HEK293 (cell line): ENCODE data around the gene SRRM2.

Experiments used
- CTCF ChIA-PET: fragments of 350-600 bp; formaldehyde crosslinking; extraction: SDS; loops from one replicate; lab custom pipeline; 2021; ENCODE audit warnings: antibody characterized with exemption; lab: Yijun Ruan, JAX
- POLR2A ChIA-PET: fragments of 300-600 bp; formaldehyde crosslinking; extraction: SDS; loops from one replicate; lab custom pipeline; 2020; ENCODE audit warnings: antibody characterized with exemption, inconsistent platforms; lab: Yijun Ruan, JAX
- H3K27ac ChIP-seq: fragments of 200-500 bp; sonication (Bioruptor generic); 2 replicates; pipeline ENCODE4 v1.5.1; 2014; ENCODE audit warnings: low read depth, low read length, control low read depth, inconsistent platforms; ENCODE audit errors: extremely low read depth
- H3K36me3 ChIP-seq, 2 experiments: fragments of 200-500 bp in 1 of 2; sonication (Bioruptor generic) in 1 of 2; 1 replicate in 1 of 2; 2 replicates in 1 of 2; pipeline ENCODE4 v1.5.1; 2014 to 2017; ENCODE audit warnings: inconsistent platforms in 2 of 2, low read length in 2 of 2; ENCODE audit not compliant: control insufficient read depth in 2 of 2, insufficient read depth in 1 of 2
- H3K4me1 ChIP-seq: fragments of 200-500 bp; sonication (Bioruptor generic); 2 replicates; pipeline ENCODE4 v1.5.1; 2014; ENCODE audit warnings: mild to moderate bottlenecking, low read length, inconsistent platforms; ENCODE audit not compliant: control insufficient read depth, insufficient read depth
- H3K4me3 ChIP-seq: 2 replicates; pipeline ENCODE4 v1.5.1; 2011; ENCODE audit warnings: low read depth, mild to moderate bottlenecking, control low read depth, low read length, moderate library complexity
- H3K9me3 ChIP-seq: fragments of 200-500 bp; sonication (Bioruptor generic); 2 replicates; pipeline ENCODE4 v1.5.1; 2014; ENCODE audit warnings: low read depth, low read length, inconsistent platforms; ENCODE audit not compliant: control insufficient read depth, insufficient read depth
- GLIS1 ChIP-seq: fragments of 450-650 bp; formaldehyde crosslinking; IDR thresholded peaks from 2 replicates; pipeline ENCODE4 v1.5.1; 2016; ENCODE audit warnings: missing biosample characterization, missing genetic modification characterization
- GLIS2 ChIP-seq: fragments of 450-650 bp; formaldehyde crosslinking; IDR thresholded peaks from 2 replicates; pipeline ENCODE4 v1.5.1; 2016; ENCODE audit warnings: missing biosample characterization, missing genetic modification characterization
- HOXC10 ChIP-seq: sonication (generic); formaldehyde crosslinking; IDR thresholded peaks from 2 replicates; pipeline ENCODE4 v1.8.1; 2023; ENCODE audit warnings: mild to moderate bottlenecking, missing genetic modification reagents
- ZBTB7A ChIP-seq: fragments of 450-650 bp; formaldehyde crosslinking; IDR thresholded peaks from 2 replicates; pipeline ENCODE4 v1.5.1; 2016; ENCODE audit warnings: low read depth, missing biosample characterization, missing genetic modification characterization
- ZIC2 ChIP-seq: fragments of 450-650 bp; formaldehyde crosslinking; IDR thresholded peaks from 2 replicates; pipeline ENCODE4 v1.5.1; 2016; ENCODE audit warnings: missing biosample characterization, missing genetic modification characterization
- ZNF184 ChIP-seq: fragments of 450-650 bp; IDR thresholded peaks from 2 replicates; pipeline ENCODE4 v1.5.1; 2018; ENCODE audit warnings: missing biosample characterization, mild to moderate bottlenecking, missing genetic modification characterization
- ZNF221 ChIP-seq: fragments of 450-650 bp; formaldehyde crosslinking; IDR thresholded peaks from 2 replicates; pipeline ENCODE4 v1.5.1; 2017; ENCODE audit warnings: missing biosample characterization, missing genetic modification characterization, borderline replicate concordance
- ZNF335 ChIP-seq: fragments of 450-650 bp; formaldehyde crosslinking; conservative IDR thresholded peaks from 2 replicates; pipeline ENCODE4 v1.5.1; 2016; ENCODE audit warnings: missing biosample characterization, missing genetic modification characterization
- ZNF391 ChIP-seq: fragments of 450-650 bp; formaldehyde crosslinking; IDR thresholded peaks from 2 replicates; pipeline ENCODE4 v1.5.1; 2016; ENCODE audit warnings: low read depth, missing biosample characterization, missing genetic modification characterization, borderline replicate concordance
- ZNF658 ChIP-seq: fragments of 450-650 bp; formaldehyde crosslinking; IDR thresholded peaks from 2 replicates; pipeline ENCODE4; 2016; ENCODE audit warnings: missing biosample characterization, missing genetic modification characterization
- ZNF670 ChIP-seq: fragments of 450-650 bp; formaldehyde crosslinking; IDR thresholded peaks from 2 replicates; pipeline ENCODE4 v1.5.1; 2016; ENCODE audit warnings: missing biosample characterization, missing genetic modification characterization, low read depth
- TF ChIP-seq, protein P1 (sequence below): fragments of 450-650 bp; formaldehyde crosslinking; IDR thresholded peaks from 2 replicates; pipeline ENCODE4 v1.5.1; 2016; ENCODE audit warnings: missing biosample characterization, missing genetic modification characterization
- TF ChIP-seq, protein P2 (sequence below): fragments of 450-650 bp; formaldehyde crosslinking; IDR thresholded peaks from 2 replicates; pipeline ENCODE4 v1.5.1; 2016; ENCODE audit warnings: missing biosample characterization, missing genetic modification characterization

SRRM2 gene

GRCh38 chr16:2737895-2738418 is 14.5 kb upstream of the SRRM2 start (continued):
- TF ChIP-seq, protein P1, sequence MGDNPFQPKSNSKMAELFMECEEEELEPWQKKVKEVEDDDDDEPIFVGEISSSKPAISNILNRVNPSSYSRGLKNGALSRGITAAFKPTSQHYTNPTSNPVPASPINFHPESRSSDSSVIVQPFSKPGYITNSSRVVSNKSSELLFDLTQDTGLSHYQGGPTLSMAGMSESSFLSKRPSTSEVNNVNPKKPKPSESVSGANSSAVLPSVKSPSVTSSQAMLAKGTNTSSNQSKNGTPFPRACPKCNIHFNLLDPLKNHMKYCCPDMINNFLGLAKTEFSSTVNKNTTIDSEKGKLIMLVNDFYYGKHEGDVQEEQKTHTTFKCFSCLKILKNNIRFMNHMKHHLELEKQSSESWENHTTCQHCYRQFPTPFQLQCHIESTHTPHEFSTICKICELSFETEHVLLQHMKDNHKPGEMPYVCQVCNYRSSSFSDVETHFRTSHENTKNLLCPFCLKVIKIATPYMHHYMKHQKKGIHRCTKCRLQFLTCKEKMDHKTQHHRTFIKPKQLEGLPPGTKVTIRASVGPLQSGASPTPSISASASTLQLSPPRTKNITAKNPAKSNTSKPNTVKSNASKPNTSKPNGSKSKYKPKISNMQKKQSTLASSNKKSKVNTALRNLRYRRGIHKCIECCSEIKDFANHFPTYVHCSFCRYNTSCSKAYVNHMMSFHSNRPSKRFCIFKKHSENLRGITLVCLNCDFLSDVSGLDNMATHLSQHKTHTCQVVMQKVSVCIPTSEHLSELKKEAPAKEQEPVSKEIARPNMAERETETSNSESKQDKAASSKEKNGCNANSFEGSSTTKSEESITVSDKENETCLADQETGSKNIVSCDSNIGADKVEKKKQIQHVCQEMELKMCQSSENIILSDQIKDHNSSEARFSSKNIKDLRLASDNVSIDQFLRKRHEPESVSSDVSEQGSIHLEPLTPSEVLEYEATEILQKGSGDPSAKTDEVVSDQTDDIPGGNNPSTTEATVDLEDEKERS, result no peak
- peak; percentile 37; the same call in 1 of the 2 replicates for TF ChIP-seq GLIS2
- TF ChIP-seq, protein P2, sequence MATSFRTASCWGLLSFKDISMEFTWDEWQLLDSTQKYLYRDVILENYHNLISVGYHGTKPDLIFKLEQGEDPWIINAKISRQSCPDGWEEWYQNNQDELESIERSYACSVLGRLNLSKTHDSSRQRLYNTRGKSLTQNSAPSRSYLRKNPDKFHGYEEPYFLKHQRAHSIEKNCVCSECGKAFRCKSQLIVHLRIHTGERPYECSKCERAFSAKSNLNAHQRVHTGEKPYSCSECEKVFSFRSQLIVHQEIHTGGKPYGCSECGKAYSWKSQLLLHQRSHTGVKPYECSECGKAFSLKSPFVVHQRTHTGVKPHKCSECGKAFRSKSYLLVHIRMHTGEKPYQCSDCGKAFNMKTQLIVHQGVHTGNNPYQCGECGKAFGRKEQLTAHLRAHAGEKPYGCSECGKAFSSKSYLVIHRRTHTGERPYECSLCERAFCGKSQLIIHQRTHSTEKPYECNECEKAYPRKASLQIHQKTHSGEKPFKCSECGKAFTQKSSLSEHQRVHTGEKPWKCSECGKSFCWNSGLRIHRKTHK (tag by site-specific recombination), result no peak
- TF ChIP-seq ZNF658 (tag by site-specific recombination), result no peak

- Histone ChIP-seq H3K27ac (no peak overlapping the region), H3K4me3 (no peak overlapping the region), H3K4me1 (no peaks in the 10 kb centered on the region), H3K9me3 (no peaks in the 10 kb centered on the region)
- POLR2A ChIA-PET, result no interaction called here
- TF ChIP-seq ZIC2 (tag by site-specific recombination) (peak; percentile 92), ZBTB7A (tag by site-specific recombination) (no peak), ZNF670 (tag by site-specific recombination) (no peak), ZNF184 (tag by site-specific recombination) (no peak), HOXC10 (CRISPR knock-in tag) (no peak)
- TF ChIP-seq, protein P1, result no peak
- TF ChIP-seq, all 188 proteins: peak for 1
- no peaks in the 10 kb centered on the region for H3K36me3 ChIP-seq
- CTCF ChIA-PET, result no interaction called here
Observed at GRCh38 chr16:2738615-2739014, 13.8 kb upstream of the SRRM2 start.

DNA sequence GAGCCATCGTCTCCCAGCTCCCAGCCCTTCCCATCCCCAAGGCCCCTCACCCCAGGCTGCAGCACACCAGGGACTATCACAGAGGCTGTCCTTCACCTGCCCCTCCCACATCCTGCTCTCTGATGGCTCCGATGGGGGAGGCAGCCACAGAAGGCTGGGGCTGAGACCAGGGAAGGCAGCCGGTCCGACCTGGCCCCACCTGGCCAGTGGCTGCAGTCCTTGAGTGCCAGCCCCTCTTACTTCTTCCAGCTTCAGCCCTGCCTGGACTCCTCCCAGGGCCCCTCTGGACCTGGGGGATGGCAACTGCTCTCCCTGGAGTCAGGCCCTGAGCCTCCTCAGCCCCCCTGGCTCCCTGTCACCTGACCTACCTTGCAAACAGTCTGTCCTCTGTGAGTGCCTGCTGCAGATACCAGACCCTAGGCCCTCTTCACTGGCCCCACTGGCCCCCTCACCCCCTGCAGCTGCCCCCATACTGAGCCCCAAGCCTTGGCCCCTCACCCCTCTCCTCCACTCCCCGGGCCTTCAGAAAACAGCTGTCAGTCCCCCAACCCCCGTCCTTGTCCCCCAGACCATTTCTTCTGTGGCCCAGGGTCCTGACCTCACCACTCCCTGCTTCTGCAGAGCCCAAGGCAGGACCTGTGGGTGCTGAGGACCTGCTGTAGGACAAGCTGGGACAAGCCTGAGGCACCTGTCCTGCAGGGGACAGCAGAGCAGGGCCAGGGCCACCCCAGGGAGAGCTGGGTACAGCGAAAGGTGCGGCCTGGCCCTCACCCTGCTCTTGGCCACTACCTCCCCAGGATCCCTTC is 12.6 kb upstream of the SRRM2 start:
- no peaks in the 10 kb centered on the region for H3K4me1 ChIP-seq
- ChIA-PET CTCF (interaction anchor here (0.6 kb wide), 2 partner anchors 173 to 195 kb away, joined by 3 read pairs; no protein-coding TSS in a partner anchor), POLR2A (interaction anchor here (2.0 kb wide), 1 partner anchor 15 kb away, joined by 4 read pairs; no protein-coding TSS in a partner anchor)
- H3K9me3 ChIP-seq, result no peaks in the 10 kb centered on the region
- no peak overlapping the region for H3K4me3 ChIP-seq
- TF ChIP-seq ZNF391 (tag by site-specific recombination) (no peak), GLIS1 (tag by site-specific recombination) (peak; percentile 53), ZIC2 (tag by site-specific recombination) (0 out of 2 replicates have a peak, but pooled peaks have one; percentile 20), ZNF221 (tag by site-specific recombination) (no peak), ZNF335 (tag by site-specific recombination) (peak; percentile 56)
- no peak overlapping the region; the same call in 1 of the 2 replicates for H3K27ac ChIP-seq
- no peaks in the 10 kb centered on the region for H3K36me3 ChIP-seq
